Suppressor macrophage treated with lipopolysaccharide for 1 hour (primary cell): Measurements from ENCODE around the gene HSD3B7.

ENCODE experiments used
- DNase-seq, 3 donors: peaks; one replicate each; pipeline ENCODE4 v3.0.0-alpha.2; 2020 to 2022

Gene HSD3B7

DNA sequence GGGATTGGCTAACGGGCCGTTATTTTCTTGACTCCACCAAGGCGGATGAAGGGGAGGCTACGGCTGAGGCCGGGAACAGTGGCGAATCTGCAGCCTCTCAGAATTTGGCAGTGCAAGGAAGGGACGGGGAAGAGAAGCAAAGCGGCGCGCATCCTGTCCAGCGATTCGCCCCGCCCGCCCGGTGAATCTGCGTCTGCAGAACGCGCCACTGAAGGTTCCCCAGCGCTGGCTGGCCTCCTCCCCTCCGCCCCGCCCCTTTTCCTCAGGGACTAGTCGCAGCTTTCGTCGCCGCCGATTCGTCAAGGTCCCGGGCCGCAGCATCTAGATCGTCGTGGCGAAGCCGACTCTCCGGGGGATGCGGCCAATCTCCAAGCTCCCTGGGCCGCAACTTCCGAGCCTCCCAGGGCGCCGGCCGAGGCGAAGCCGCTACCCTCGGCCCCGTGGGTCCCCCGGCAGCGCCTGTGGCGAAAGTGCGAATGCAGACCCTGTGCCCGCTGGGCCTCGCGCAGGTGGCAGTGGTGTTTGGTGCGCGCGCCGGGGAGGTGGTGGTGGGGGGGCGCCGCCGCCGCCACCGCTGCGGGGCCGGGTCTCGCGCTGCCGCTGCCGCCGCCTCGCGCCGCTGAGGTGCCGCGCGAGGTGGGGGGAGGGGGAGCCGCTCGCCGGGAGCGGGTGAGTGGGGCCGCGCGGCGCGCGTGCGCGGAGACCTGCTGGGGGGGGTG lies 27.4 kb upstream of the HSD3B7 start, which contains the start of gene SETD1A:
Gene SETD1A (plus strand): TSS at position 299 of the 719 bp plus-strand sequence. CDS start 978 bp downstream, outside the sequence.
- DNase-seq, result peak; percentile 97 to 99 (median 98)

DNA sequence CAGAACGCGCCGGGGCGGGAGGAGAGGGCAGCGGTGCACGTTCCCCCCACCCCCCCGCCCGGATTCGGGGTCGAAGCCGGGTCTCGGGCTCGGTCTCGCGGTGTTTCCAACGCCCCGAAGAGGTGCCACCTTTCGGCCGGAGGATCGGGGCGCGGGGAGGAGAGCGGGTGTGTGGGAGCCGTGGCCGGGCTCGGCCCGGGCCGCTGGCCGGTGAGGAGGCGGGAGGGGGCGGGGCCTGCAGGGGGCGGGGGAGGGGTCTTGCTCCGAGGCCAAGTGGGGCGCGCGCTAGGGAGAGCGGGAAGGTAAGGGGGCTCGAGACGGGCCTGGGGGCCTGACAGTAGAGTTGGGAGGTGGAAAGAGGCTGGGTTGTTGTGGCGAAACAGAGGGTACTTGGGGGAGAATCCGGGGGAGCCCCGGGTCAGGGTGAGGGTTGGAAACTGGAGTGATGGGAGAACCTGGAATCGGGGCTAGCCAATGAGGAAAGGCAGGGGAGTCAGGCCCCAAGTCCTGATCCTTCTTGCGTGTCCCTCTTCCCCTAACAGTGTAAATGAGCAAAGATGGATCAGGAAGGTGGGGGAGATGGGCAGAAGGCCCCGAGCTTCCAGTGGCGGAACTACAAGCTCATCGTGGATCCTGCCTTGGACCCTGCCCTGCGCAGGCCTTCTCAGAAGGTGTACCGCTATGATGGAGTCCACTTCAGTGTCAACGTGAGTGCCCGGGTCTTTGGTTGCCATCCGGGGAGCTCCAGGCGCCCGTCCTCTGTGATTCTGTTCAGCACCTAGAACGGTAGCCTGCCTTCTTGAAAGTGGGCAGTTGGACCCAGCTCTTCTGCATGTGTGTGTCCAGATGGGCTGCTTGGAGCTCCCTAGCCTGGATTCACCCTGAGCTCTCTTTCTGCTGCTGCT lies 26.6 kb upstream of the HSD3B7 start:
- peak; percentile 60 to 81 (median 64) for DNase-seq

DNA sequence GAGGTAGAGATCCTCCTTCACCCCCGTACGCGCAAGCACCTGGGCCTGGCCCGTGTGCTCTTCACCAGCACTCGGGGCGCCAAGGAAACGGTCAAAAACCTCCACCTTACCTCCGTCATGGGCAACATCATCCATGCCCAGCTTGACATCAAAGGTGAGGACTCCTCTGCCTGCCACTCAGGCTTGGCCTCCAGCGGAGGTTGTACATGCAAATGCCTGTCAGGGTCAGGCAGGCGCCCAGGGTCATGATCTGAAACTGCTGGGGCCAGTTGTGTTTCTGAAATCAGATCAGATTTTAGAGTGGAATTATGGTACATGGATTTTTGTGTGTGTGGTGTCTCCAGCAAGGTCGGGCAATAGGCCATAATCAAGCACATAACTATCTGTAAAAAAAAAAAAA lies 23.6 kb upstream of the HSD3B7 start:
- DNase-seq, result no peak

DNA sequence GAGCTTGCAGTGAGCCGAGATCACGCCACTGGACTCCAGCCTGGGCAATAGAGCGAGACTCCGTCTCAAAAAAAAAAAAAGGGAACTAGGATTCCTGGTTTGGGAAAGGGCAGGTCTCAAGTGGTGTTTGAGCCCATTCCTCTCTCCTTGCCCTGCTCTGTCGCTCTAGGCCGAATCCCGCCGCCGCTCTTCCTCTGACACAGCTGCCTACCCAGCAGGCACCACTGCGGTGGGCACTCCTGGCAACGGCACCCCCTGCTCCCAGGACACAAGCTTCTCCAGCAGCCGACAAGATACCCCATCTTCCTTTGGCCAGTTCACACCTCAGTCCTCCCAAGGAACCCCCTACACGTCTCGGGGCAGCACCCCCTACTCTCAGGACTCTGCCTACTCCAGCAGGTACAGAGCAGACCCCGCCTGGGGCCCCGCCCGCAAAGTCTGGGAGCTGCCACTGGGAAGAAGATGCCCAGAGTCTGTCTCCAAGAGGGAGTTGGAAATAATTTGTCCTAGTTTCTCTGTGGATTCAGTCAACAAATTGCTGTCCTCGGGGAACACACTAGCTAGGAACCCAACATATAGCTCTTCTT lies 21.0 kb upstream of the HSD3B7 start:
- no peak for DNase-seq

DNA sequence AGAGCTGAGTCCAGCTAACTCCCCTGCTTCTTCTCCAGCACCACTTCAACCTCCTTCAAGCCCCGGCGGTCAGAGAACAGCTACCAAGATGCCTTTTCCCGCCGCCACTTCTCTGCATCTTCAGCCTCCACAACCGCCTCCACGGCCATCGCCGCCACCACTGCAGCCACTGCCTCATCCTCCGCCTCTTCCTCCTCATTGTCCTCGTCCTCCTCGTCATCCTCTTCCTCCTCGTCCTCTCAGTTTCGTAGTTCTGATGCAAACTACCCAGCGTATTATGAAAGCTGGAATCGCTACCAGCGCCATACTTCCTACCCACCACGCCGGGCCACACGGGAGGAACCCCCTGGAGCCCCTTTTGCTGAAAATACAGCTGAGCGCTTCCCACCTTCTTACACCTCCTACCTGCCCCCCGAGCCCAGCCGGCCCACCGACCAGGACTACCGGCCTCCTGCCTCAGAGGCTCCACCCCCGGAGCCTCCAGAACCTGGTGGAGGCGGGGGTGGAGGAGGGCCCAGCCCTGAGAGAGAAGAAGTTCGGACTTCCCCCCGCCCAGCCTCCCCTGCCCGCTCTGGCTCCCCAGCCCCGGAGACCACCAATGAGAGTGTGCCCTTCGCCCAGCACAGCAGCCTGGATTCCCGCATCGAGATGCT lies 20.3 kb upstream of the HSD3B7 start:
- DNase-seq, result no peak

DNA sequence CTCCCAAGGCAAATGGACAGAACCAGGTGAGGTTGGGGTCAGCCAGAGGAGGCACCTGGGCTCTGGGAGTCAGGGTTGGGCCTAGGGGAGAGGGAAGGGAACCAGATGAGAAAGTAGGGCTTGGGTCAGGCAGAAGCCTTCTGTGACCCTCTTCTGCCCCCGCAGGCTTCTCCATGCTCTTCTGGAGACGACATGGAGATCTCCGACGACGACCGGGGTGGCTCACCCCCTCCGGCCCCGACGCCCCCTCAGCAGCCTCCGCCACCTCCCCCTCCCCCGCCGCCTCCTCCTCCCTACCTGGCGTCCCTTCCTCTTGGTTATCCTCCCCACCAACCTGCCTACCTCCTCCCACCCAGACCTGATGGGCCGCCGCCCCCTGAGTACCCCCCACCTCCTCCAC lies 19.6 kb upstream of the HSD3B7 start:
- DNase-seq, result no peak

DNA sequence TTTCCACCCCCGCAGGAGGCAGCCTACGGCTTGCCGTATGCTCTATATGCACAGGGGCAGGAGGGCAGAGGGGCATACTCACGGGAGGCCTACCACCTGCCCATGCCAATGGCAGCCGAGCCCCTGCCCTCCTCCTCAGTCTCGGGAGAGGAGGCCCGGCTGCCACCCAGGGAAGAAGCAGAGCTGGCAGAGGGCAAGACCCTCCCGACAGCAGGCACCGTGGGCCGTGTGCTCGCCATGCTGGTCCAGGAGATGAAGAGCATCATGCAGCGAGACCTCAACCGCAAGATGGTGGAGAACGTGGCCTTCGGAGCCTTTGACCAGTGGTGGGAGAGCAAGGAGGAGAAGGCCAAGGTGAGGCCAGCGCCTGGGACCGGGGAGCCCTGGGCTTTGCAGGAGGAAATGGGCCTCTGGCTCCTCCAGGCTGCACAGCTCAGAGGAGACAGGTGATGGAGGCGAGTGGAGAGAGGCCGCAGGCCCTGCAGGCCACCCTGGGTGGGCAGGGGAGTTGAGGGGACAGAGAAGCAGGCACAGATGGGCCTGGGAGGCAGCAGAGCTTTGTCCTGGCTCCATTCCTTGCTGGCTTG lies 18.9 kb upstream of the HSD3B7 start:
- no peak for DNase-seq

DNA sequence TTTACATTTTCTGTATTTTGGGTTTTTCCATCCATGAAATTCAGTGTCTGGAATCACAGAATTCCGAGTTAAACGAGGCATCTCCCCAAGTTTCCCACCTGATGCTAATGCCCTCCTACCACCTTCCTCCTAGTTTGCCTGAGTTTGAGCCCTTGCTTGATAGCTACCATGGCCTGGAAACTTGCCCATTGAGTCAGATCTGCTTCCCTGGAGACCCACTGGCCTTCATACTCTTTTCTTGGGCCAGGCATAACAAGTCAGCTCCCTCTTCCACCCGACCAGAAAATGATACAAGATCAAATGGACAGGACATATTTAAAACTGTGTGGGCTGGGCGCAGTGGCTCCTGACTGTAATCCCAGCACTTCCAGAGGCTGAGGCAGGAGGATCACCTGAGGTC lies 17.2 kb upstream of the HSD3B7 start:
- DNase-seq, result no peak

DNA sequence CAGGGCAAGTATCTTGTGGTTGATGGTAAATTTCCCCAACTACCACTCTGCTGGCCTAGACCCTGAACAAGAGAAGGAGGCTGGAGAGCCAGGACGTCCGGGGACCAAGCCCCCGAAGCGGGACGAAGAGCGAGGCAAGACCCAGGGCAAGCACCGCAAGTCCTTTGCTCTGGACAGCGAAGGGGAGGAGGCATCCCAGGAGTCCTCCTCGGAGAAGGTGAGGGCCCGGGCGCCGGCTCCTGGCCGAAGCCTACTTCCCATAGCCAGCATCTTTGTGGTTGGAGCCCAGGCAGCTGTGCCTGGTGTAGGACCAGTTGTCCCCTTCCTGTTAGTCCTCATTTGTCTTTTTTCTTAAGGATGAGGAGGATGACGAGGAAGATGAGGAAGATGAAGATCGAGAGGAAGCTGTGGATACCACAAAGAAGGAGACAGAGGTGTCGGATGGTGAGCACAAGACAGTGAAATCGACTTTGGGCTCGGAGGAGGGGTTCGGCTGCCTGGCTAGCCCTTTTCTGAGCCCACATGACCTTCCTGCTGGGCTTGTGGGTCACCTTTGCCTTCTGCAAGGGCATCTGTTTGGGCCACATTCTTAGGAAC lies 15.7 kb upstream of the HSD3B7 start:
- DNase-seq, result no peak

DNA sequence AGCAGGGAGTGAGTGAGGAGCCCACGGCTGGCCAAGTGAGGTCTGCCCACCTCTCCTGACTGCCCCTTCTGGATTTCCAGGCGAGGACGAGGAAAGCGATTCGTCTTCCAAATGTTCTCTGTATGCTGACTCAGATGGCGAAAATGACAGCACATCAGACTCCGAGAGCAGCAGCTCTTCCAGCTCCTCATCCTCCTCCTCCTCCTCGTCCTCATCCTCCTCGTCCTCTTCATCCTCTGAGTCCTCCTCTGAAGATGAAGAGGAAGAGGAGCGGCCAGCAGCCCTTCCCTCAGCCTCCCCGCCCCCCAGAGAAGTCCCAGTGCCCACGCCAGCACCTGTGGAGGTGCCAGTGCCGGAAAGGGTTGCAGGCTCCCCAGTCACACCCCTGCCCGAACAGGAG lies 13.7 kb upstream of the HSD3B7 start:
- no peak for DNase-seq

DNA sequence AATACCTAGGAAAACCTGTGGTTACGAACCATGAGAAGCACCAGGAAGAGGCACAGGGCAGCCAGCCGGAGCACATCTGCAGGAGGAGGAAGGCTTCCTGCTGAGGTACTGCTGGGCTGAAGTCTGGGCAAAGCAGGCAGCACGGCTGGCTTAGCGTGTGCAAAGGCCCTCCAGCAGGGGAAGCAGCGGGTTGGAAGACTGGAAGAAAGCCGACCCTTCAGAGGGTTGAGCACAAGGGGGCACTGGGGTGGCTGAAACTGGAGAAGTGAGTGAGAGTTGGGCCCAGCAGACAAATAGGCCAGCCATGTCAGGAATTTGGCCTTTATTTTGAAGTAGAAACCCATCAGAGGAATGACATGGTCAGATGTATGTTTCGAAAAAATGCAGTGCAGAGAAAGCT lies 12.1 kb upstream of the HSD3B7 start:
- DNase-seq, result no peak

DNA sequence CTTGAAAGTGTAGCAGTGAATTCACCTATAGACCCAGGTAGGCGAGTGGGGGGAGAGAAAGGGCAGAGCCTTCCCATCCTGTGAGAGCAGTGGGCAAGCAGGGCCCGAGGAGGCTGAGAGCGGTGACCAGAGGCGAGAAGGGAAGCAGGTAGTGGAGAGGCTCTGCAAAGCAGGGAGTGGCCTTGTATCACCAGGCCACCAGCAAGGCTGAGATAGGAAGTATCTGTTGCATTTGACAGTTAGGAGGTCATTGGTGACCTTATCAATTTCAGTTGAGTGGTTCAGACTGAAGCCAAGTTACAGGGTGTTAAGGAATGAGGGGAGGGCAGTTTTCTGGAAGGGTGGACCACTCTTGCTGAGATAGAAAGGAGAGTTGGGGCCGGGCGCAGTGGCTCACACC lies 10.7 kb upstream of the HSD3B7 start:
- DNase-seq, result no peak

DNA sequence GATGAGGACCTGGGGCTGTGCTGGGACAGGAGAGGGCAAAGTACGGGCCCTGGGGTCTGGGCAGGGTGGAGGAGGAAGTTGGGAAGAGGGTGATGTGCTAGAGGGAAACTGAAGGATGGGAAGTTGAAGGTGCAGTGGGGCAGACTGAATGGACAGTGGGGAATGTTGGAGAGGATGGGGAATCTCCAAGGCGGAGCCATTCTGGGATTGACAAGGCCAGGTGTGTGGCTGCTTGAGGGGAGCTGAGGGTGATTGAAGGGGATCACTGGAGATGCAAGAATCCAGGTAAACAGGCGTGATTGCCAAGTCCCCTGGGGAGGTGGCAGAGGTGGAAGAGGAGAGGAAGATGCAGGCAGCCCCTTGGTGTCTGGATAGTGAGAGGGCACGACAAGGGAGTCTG lies 8.5 kb upstream of the HSD3B7 start:
- no peak for DNase-seq

DNA sequence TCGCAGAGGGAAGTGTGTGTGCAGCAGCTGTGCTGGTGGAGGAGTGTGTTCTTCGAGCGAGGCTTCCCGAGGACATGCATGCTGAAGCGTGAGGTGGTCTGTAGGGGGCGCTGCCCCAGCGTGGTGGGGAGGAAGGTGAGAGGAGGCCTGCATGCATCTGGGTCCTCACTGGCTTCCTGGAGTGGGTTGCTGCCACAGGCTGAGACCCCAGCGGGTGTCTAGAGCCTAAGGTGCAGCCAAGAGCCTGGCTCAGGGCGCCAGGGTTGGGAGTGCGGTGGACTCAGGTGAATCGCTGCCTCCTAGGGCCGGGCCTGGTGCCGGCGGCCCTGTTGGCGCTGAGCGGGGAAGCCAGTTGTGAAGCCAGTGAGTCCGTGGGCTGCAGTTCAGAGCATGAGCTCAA lies 7.5 kb upstream of the HSD3B7 start:
- peak in 1 of 3 donors; percentile 45 for DNase-seq

DNA sequence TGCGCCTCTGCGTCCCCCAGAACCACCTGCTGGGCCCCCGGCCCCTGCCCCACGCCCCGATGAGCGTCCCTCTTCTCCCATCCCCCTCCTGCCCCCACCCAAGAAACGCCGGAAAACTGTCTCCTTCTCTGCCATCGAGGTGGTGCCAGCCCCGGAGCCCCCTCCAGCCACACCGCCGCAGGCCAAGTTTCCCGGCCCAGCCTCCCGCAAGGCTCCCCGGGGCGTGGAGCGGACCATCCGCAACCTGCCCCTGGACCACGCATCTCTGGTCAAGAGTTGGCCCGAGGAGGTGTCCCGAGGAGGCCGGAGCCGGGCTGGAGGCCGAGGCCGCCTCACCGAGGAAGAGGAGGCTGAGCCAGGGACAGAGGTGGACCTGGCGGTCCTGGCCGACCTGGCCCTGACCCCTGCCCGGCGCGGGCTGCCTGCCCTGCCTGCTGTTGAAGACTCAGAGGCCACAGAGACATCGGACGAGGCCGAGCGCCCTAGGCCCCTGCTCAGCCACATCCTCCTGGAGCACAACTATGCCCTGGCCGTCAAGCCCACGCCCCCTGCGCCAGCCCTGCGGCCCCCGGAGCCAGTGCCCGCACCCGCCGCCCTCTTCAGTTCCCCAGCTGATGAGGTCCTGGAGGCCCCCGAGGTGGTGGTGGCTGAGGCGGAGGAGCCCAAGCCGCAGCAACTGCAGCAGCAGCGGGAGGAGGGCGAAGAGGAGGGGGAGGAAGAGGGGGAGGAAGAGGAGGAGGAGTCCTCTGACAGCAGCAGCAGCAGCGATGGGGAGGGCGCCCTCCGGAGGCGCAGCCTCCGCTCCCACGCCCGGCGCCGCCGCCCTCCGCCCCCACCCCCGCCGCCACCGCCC lies 5.6 kb upstream of the HSD3B7 start:
- DNase-seq, result no peak

DNA sequence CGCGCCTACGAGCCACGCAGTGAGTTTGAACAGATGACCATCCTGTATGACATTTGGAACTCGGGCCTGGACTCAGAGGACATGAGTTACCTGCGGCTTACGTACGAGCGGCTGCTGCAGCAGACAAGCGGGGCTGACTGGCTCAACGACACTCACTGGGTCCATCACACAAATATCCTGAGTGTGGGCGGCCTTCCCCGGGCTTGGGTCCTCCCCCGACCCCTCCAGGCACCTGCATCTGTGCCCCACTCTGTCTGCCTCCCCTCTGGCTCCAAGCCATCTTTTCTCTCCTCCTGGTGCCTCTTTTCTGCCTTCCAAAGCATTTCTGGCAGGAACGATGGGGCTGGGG lies 5.0 kb upstream of the HSD3B7 start:
- no peak for DNase-seq

DNA sequence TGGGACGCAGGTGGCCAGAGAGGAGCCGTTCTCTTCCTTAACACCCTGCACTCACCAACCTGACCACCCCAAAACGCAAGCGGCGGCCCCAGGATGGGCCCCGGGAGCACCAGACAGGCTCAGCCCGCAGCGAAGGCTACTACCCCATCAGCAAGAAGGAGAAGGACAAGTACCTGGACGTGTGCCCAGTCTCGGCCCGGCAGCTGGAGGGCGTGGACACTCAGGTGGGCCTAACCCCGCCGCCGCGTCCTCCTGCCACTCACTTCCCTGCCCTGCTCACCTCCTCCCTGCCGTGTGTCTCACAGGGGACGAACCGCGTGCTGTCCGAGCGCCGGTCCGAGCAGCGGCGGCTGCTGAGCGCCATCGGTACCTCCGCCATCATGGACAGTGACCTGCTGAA lies 4.6 kb upstream of the HSD3B7 start:
- no peak for DNase-seq

DNA sequence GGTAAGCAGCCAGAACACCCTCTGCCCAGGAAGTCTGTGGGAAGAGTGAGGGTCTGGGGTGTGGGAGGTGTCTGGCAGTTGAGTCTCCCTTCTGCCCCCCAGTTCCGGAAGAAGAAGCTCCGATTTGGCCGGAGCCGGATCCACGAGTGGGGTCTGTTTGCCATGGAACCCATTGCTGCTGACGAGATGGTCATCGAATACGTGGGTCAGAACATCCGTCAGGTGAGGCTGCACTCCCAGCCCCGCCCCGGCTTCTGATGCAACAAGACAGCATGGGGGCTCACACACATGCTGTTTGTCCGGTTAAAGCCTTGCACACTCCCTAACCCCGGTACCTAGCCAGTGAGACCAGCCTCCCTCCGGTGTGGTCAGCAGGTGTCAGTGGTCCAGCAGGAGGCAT lies 4.0 kb upstream of the HSD3B7 start:
- DNase-seq, result no peak

DNA sequence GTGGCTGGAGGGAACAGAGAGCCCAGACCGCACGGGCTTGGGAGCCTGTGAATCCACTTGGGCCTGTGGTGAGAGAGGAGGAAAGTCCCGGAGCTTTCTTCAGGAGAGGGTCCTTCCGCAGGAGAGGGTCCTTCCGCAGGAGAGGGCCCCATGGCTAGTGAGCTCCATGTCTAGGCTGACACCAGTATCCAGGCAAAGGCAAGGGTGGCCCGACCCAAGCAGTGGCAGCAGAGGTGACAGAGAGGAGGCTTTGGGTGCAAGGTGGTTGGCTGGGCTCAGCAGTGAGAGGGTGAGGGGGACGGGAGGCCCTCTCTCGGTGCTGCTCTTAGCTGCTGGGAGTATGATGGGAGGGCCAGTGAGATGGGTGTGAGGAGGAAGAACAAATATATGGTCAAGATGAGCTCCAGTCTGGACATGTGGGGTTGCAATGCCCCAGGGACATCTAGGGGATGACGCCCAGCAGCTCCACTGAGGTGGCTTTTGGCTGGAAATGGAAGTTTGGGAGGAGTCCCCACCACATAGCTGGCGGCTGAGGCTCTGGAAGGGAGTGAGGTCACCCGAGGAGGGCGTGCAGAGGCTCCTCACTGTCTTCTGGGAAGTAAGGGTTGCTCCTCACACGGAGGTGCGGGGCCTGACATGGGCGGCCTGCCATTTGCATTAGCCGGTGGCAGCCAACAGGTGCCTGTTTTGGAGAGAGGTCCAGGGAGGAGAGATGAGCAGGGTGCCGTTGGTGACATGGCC lies 2.3 kb upstream of the HSD3B7 start:
- no peak for DNase-seq

DNA sequence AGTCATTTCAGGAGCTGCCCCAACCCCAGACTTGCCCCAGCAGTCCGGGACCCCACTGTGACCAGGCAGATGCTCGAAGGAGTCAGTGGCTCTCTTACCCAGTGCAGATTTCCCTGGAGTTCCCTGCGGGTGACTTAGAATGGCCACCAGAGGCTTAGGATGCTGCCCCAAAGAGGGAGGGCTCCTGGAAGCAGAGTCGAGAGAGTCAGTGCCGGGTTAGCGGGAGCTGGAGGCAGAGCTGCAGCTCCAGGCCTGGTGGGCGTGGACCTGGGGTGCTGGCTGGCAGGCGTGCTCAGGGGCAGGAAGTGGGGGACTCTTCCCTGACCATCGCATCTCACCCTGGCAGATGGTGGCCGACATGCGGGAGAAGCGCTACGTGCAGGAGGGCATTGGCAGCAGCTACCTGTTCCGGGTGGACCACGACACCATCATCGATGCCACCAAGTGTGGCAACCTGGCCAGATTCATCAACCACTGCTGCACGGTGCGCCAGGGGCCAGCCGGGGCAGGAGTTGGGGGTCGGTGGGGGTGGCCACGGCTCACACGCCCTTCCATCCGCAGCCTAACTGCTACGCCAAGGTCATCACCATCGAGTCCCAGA lies 1.6 kb upstream of the HSD3B7 start:
- no peak for DNase-seq
